GM13977 (cell line): ENCODE results near the gene ATP2A2.

Experiments
- DNase-seq: peaks from one replicate; pipeline ENCODE4 v3.0.0; 2012; ENCODE audit warnings: low spot score
- in situ Hi-C: fragments of 300-500 bp; cut with MboI; formaldehyde crosslinking; loops from one replicate; pipeline ENCODE4 v1.12.0; 2022; ENCODE audit warnings: low sequenced_read_pairs, low pct_unique_long_range_greater_than_20kb, mixed read lengths, inconsistent platforms; ENCODE audit not compliant: unreplicated experiment
- TF ChIP-seq, protein P1 (sequence below): IDR thresholded peaks from 2 replicates; pipeline ENCODE4 v1.5.1; 2012; ENCODE audit warnings: mild to moderate bottlenecking, control low read depth; ENCODE audit not compliant: insufficient read depth; ENCODE audit errors: extremely low read depth, missing control alignments

Gene ATP2A2

GRCh38 chr12:110270125-110270962 is 10.7 kb upstream of the ATP2A2 start:
- no peak for DNase-seq
- in situ Hi-C loops: no loop called here

GRCh38 chr12:110271015-110271414 is 10.0 kb upstream of the ATP2A2 start:
- in situ Hi-C loops: no loop called here
- no peak for DNase-seq
- TF ChIP-seq, protein P1, sequence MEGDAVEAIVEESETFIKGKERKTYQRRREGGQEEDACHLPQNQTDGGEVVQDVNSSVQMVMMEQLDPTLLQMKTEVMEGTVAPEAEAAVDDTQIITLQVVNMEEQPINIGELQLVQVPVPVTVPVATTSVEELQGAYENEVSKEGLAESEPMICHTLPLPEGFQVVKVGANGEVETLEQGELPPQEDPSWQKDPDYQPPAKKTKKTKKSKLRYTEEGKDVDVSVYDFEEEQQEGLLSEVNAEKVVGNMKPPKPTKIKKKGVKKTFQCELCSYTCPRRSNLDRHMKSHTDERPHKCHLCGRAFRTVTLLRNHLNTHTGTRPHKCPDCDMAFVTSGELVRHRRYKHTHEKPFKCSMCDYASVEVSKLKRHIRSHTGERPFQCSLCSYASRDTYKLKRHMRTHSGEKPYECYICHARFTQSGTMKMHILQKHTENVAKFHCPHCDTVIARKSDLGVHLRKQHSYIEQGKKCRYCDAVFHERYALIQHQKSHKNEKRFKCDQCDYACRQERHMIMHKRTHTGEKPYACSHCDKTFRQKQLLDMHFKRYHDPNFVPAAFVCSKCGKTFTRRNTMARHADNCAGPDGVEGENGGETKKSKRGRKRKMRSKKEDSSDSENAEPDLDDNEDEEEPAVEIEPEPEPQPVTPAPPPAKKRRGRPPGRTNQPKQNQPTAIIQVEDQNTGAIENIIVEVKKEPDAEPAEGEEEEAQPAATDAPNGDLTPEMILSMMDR: no peak

More at GRCh38 chr12:110270125-110270962, 10.7 kb upstream of the ATP2A2 start:
- TF ChIP-seq, protein P1: no peak

GRCh38 chr12:110277530-110278254 is 3.4 kb upstream of the ATP2A2 start:
- in situ Hi-C loops: no loop called here
- no peak for DNase-seq
- TF ChIP-seq, protein P1: no peak

DNA sequence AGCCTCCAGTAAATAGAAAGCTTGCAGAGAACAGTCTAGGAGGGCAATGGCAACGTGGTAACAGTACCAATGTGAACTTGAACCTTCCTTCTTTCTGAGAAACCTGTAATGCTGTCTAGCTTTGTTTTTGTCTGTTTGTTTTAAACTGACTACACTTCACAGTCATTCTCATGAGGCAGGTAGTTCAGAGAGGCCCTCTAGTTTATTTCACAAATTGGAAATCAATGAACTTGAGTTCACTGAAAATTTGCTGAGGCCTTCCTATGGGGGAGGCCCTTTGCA is 2.9 kb upstream of the ATP2A2 start:
- in situ Hi-C loops: no loop called here
- TF ChIP-seq, protein P1: no peak
- no peak for DNase-seq

DNA sequence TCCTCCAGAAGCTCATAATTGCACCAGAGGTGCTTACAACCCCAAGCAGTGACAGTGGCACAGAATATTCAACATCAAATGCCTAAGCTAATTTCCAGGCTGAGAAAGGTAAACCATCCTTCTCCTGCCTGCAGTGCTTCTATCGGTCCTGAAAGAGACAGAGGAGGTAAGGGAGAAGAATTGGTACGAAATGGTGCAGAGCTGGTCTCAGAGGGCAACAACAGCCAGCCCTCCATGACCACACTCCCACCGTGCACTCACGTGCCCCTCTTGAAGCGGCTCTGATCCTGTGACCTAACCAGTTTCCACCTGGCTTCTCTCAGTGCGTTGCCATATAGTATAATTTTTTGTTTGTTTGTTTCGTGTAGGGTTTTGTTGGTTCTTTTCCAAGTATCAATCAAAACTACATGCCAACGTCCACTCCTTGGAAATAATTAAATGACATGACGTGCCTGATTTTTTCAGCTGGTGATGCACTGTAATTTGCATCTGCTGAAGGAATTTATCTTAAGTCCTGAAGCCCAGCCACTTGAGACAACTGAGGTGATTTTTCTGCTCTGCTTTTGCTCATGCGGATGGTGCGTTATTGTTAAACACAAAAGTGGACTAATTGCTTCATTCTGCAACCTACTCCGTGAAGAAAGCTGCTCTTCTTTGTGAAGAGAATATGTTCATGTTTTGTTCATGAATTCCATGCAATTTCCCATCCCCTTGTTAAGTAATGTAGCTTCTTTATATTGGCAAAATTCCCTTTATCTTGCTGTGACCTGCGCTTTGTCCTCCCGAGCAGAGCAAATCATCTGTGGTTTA is 1.3 kb upstream of the ATP2A2 start:
- TF ChIP-seq, protein P1: no peak
- in situ Hi-C loops: no loop called here
- DNase-seq: no peak

DNA sequence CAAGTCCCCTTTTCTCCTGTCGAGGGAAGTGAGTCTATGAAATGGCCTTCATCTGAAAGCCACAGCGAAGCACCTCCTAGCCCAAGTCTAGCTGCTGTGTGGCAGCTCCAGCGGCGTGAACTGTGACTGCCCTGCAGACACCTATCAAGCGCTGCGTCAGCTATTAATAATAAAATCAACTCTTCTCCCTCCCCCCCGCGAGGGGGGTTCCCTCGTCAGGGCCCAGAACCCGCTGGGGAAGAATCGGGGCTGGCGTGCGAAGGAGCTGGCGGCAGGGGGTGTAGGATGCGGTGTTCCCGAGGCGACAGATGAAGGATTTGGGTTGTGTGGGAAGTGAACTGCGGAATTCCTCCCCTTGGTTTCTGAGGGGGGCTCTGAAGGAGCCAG is 662 bp upstream of the ATP2A2 start:
- TF ChIP-seq, protein P1: no peak
- DNase-seq: peak; percentile 67
- in situ Hi-C loops: no loop called here
